Stomach smooth muscle (tissue), 2 donors: Measurements from ENCODE around the gene EGFL7.

Source experiments
- H3K27ac ChIP-seq: one replicate; pipeline ENCODE4 v1.7.0; 2013; ENCODE audit warnings: mild to moderate bottlenecking, low read length, inconsistent platforms
- H3K27me3 ChIP-seq, 2 donors: one replicate each; pipeline ENCODE4 v1.7.0; 2013; ENCODE audit warnings: low read length in 2 of 2; ENCODE audit not compliant: insufficient read depth in 2 of 2, control insufficient read depth in 1 of 2
- H3K36me3 ChIP-seq, 2 donors: one replicate each; pipeline ENCODE4 v1.7.0; 2013; ENCODE audit warnings: low read length in 2 of 2; ENCODE audit not compliant: control insufficient read depth in 2 of 2, insufficient read depth in 2 of 2
- H3K4me1 ChIP-seq: one replicate; pipeline ENCODE4 v1.7.0; 2013; ENCODE audit warnings: low read length; ENCODE audit not compliant: control insufficient read depth, insufficient read depth
- H3K4me3 ChIP-seq, 2 donors: one replicate each; pipeline ENCODE4 v1.7.0; 2013; ENCODE audit warnings: low read length in 2 of 2
- H3K9ac ChIP-seq, 2 donors: one replicate each; pipeline ENCODE4 v1.7.0; 2013; ENCODE audit warnings: low read length in 2 of 2, mild to moderate bottlenecking in 1 of 2
- H3K9me3 ChIP-seq, 2 donors: one replicate each; pipeline ENCODE4 v1.7.0; 2013; ENCODE audit warnings: low read length in 2 of 2; ENCODE audit not compliant: control insufficient read depth in 2 of 2
- donor health status: healthy.
- donor health status: Pancreatic carcinoma.

The EGFL7 gene

GRCh38 chr9:136625101-136626065 lies 37.3 kb upstream of the EGFL7 start:
- Histone ChIP-seq H3K27me3 (peaks cover 2 to 3% of the 10 kb centered on the region in 2 donors), H3K9me3 (no peaks in the 10 kb centered on the region), H3K9ac (peak overlapping the region in 1 of 2 donors; percentile 9), H3K36me3 (no peaks in the 10 kb centered on the region), H3K27ac (no peak overlapping the region), H3K4me3 (no peak overlapping the region), H3K4me1 (peaks cover 27% of the 10 kb centered on the region)

- H3K36me3 ChIP-seq = no peaks in the 10 kb centered on the region
- H3K4me3 ChIP-seq = no peak overlapping the region
- H3K9ac ChIP-seq = no peak overlapping the region
- H3K27ac ChIP-seq = no peak overlapping the region
- H3K9me3 ChIP-seq = no peaks in the 10 kb centered on the region
- H3K4me1 ChIP-seq = peaks cover 35% of the 10 kb centered on the region
- peaks cover 2 to 3% of the 10 kb centered on the region in 2 donors for H3K27me3 ChIP-seq
These were observed 36.5 kb upstream of the EGFL7 start for GRCh38 chr9:136626066-136626725.

GRCh38 chr9:136626740-136627642 lies 35.7 kb upstream of the EGFL7 start:
- peaks cover 36% of the 10 kb centered on the region for H3K4me1 ChIP-seq
- no peaks in the 10 kb centered on the region for H3K9me3 ChIP-seq
- no peak overlapping the region for H3K4me3 ChIP-seq
- H3K27ac ChIP-seq = no peak overlapping the region
- no peak overlapping the region for H3K9ac ChIP-seq
- H3K27me3 ChIP-seq = peaks cover 3 to 4% of the 10 kb centered on the region in 2 donors
- H3K36me3 ChIP-seq = no peaks in the 10 kb centered on the region

GRCh38 chr9:136627703-136628102 lies 35.0 kb upstream of the EGFL7 start:
- no peak overlapping the region for H3K27ac ChIP-seq
- no peak overlapping the region for H3K4me3 ChIP-seq
- H3K9ac ChIP-seq = no peak overlapping the region
- peaks cover 36% of the 10 kb centered on the region for H3K4me1 ChIP-seq
- no peaks in the 10 kb centered on the region for H3K9me3 ChIP-seq
- no peaks in the 10 kb centered on the region for H3K36me3 ChIP-seq
- H3K27me3 ChIP-seq = peaks cover 3 to 4% of the 10 kb centered on the region in 2 donors

- Histone ChIP-seq H3K27ac (no peak overlapping the region), H3K4me3 (no peak overlapping the region), H3K9ac (no peak overlapping the region), H3K27me3 (peaks cover 3 to 4% of the 10 kb centered on the region in 2 donors), H3K36me3 (no peaks in the 10 kb centered on the region), H3K9me3 (no peaks in the 10 kb centered on the region), H3K4me1 (peaks cover 36% of the 10 kb centered on the region)
These were observed 34.4 kb upstream of the EGFL7 start for GRCh38 chr9:136628268-136628667.

- Histone ChIP-seq H3K27ac (no peak overlapping the region), H3K4me1 (peaks cover 32% of the 10 kb centered on the region), H3K4me3 (no peak overlapping the region), H3K9me3 (no peaks in the 10 kb centered on the region), H3K27me3 (peaks cover 3 to 4% of the 10 kb centered on the region in 2 donors), H3K36me3 (no peaks in the 10 kb centered on the region), H3K9ac (no peak overlapping the region)
These were observed 33.5 kb upstream of the EGFL7 start for GRCh38 chr9:136629001-136629878.

- Histone ChIP-seq H3K9me3 (no peaks in the 10 kb centered on the region), H3K27me3 (peaks cover 3 to 4% of the 10 kb centered on the region in 2 donors), H3K9ac (no peak overlapping the region), H3K36me3 (no peaks in the 10 kb centered on the region), H3K4me3 (no peak overlapping the region), H3K4me1 (peaks cover 25% of the 10 kb centered on the region), H3K27ac (no peak overlapping the region)
These were observed 32.6 kb upstream of the EGFL7 start for GRCh38 chr9:136629879-136630661.

- Histone ChIP-seq H3K36me3 (no peaks in the 10 kb centered on the region), H3K27me3 (peaks cover 3 to 4% of the 10 kb centered on the region in 2 donors), H3K9me3 (no peaks in the 10 kb centered on the region), H3K4me1 (peaks cover 20% of the 10 kb centered on the region), H3K27ac (no peak overlapping the region), H3K4me3 (no peak overlapping the region), H3K9ac (no peak overlapping the region)
These were observed 32.1 kb upstream of the EGFL7 start for GRCh38 chr9:136630662-136630992.
